NCI-H524 treated with DMSO at 0.1 percent for 48 hours (cell line): Measurements from ENCODE around the gene CYB5R2.
"Not testable (repeated sequence)": the region's sequence is repeated elsewhere in the genome, so short reads cannot be mapped to it uniquely, and the experiment has no call there.

Source experiments
- DNase-seq: peaks from one replicate; lab custom pipeline; 2025; lab: John Stamatoyannopoulos, UW

The CYB5R2 gene

GRCh38 chr11:7668911-7669310 lies 4.4 kb downstream of the CYB5R2 start:
- DNase-seq: no peak

GRCh38 chr11:7668464-7668863 lies 4.8 kb downstream of the CYB5R2 start:
- no peak for DNase-seq

GRCh38 chr11:7667460-7667859 lies 5.8 kb downstream of the CYB5R2 start:
- DNase-seq: no peak

GRCh38 chr11:7666292-7666866 lies 6.9 kb downstream of the CYB5R2 start:
- DNase-seq: no peak

GRCh38 chr11:7665473-7666291 lies 7.6 kb downstream of the CYB5R2 start:
- no peak for DNase-seq

GRCh38 chr11:7664867-7665266 lies 8.4 kb downstream of the CYB5R2 start:
- no peak for DNase-seq

- not testable (repeated sequence) for DNase-seq
Measured at GRCh38 chr11:7663531-7663930, 9.8 kb downstream of the CYB5R2 start.

- DNase-seq: no peak
Measured at GRCh38 chr11:7657306-7658025, 15.8 kb downstream of the CYB5R2 start.

GRCh38 chr11:7656704-7657103 lies 16.6 kb downstream of the CYB5R2 start:
- no peak for DNase-seq

GRCh38 chr11:7655253-7656217 lies 17.8 kb downstream of the CYB5R2 start:
- no peak for DNase-seq

GRCh38 chr11:7654195-7654705 lies 19.1 kb downstream of the CYB5R2 start:
- no peak for DNase-seq

- DNase-seq: no peak
Measured at GRCh38 chr11:7651700-7652099, 21.6 kb downstream of the CYB5R2 start.

GRCh38 chr11:7651140-7651551 lies 22.2 kb downstream of the CYB5R2 start:
- DNase-seq: no peak

- DNase-seq: no peak
Measured at GRCh38 chr11:7648264-7648663, 25.0 kb downstream of the CYB5R2 start.

- no peak for DNase-seq
Measured at GRCh38 chr11:7646866-7647265, 26.4 kb downstream of the CYB5R2 start.

GRCh38 chr11:7645206-7645605 lies 28.1 kb downstream of the CYB5R2 start:
- no peak for DNase-seq

- no peak for DNase-seq
Measured at GRCh38 chr11:7643314-7643713, 30.0 kb downstream of the CYB5R2 start.

- DNase-seq: no peak
Measured at GRCh38 chr11:7642747-7643146, 30.6 kb downstream of the CYB5R2 start.

- DNase-seq: no peak
Measured at GRCh38 chr11:7640816-7641215, 32.5 kb downstream of the CYB5R2 start.

GRCh38 chr11:7639643-7640025 lies 33.7 kb downstream of the CYB5R2 start:
- DNase-seq: no peak
